ENCODE results near the gene ADGRG6.

DNA sequence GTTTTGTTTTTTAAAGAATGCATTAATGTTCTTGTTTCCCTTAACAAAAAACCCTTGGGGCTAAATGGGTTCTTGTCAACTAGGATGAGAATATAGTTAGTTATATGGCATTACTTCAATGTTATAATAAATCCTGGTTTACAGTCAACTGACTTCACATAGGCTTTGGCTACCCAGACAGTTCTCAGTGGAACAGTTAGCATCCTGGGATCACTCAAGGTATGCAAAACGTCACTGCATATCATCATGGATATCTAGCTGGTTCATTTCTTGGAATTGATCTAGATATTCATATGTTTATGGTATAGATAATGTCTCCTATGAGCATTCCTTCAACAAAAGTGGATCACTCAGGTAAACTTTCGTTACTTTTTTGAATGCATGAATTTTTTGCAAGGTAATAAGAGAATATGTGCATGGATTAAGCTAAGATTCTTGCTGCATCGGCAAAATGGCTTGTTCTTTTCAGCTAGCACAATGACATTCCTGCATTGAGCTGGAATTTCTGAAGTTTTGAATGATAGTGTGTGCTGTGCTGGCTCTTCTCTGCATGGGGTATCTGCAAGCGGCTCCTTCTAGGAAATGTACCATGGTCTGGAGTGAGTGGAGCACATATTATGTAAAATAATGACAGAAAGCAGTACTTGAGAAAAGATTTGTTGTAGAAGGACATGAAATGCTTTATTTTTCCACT lies 138.9 kb downstream of the ADGRG6 start:
- TF ChIP-seq, protein P1, sequence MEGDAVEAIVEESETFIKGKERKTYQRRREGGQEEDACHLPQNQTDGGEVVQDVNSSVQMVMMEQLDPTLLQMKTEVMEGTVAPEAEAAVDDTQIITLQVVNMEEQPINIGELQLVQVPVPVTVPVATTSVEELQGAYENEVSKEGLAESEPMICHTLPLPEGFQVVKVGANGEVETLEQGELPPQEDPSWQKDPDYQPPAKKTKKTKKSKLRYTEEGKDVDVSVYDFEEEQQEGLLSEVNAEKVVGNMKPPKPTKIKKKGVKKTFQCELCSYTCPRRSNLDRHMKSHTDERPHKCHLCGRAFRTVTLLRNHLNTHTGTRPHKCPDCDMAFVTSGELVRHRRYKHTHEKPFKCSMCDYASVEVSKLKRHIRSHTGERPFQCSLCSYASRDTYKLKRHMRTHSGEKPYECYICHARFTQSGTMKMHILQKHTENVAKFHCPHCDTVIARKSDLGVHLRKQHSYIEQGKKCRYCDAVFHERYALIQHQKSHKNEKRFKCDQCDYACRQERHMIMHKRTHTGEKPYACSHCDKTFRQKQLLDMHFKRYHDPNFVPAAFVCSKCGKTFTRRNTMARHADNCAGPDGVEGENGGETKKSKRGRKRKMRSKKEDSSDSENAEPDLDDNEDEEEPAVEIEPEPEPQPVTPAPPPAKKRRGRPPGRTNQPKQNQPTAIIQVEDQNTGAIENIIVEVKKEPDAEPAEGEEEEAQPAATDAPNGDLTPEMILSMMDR (IDR thresholded peaks at IDR 0.05) = no peak
- no peak for TF ChIP-seq EZH2 (IDR thresholded peaks at IDR 0.05; ENCODE audit: borderline replicate concordance, insufficient read depth, low read depth, low read length, poor library complexity, severe bottlenecking)

Data from B cell (primary cell).